HepG2 (cell line): Measurements from ENCODE around the gene UPB1. TPM values are rescaled to one million over a fixed set of nuclear protein-coding genes. Genes with fewer than 3 reads are reported as not detected.
A peak's percentile ranks its signal among the peaks of the same experiment; 100 is the strongest.

Experiments
- CBX5 ChIP-seq: sonication (generic); formaldehyde crosslinking; IDR thresholded peaks from 2 replicates; pipeline ENCODE4 v1.4.0; 2020; ENCODE audit warnings: missing genetic modification reagents, borderline replicate concordance
- HMG20A ChIP-seq: IDR thresholded peaks from 2 replicates; pipeline ENCODE4 v1.6.1; 2016; ENCODE audit warnings: borderline replicate concordance
- IRF2 ChIP-seq: IDR thresholded peaks from 2 replicates; pipeline ENCODE4 v1.6.1; 2018; ENCODE audit warnings: missing genetic modification reagents, missing compliant biosample characterization
- JDP2 ChIP-seq: sonication (generic); formaldehyde crosslinking; IDR thresholded peaks from 2 replicates; pipeline ENCODE4 v1.8.1; 2022; ENCODE audit warnings: missing genetic modification reagents, borderline replicate concordance
- MIXL1 ChIP-seq: IDR thresholded peaks from 2 replicates; pipeline ENCODE4 v1.6.1; 2016
- NFE2L2 ChIP-seq: fragments of 150-350 bp; IDR thresholded peaks from 2 replicates; pipeline ENCODE4 v1.6.1; 2014; ENCODE audit warnings: low read length
- NR2F6 ChIP-seq, 2 experiments: IDR thresholded peaks; 2 replicates each; pipeline ENCODE4 v1.6.1; 2016; ENCODE audit warnings: antibody characterized with exemption in 1 of 2, mild to moderate bottlenecking in 1 of 2
- PAWR ChIP-seq: sonication (generic); formaldehyde crosslinking; IDR thresholded peaks from 2 replicates; pipeline ENCODE4 v1.4.0; 2020; ENCODE audit warnings: missing genetic modification reagents, mild to moderate bottlenecking, borderline replicate concordance
- RBM22 ChIP-seq: fragments of 200-400 bp; formaldehyde crosslinking; optimal IDR thresholded peaks from 2 replicates; pipeline ENCODE3; 2017; ENCODE audit warnings: mild to moderate bottlenecking, low read length, moderate library complexity
- REXO4 ChIP-seq: sonication (generic); formaldehyde crosslinking; IDR thresholded peaks from 2 replicates; pipeline ENCODE4 v1.8.0; 2022; ENCODE audit warnings: missing genetic modification reagents, mild to moderate bottlenecking, borderline replicate concordance
- RFXANK ChIP-seq: IDR thresholded peaks from 2 replicates; pipeline ENCODE4 v1.6.1; 2016
- SATB2 ChIP-seq: sonication (generic); formaldehyde crosslinking; IDR thresholded peaks from 2 replicates; pipeline ENCODE4 v1.5.0; 2020; ENCODE audit warnings: missing genetic modification reagents
- SIN3A ChIP-seq: IDR thresholded peaks from 2 replicates; pipeline ENCODE4 v1.6.1; 2011; ENCODE audit warnings: low read depth, mild to moderate bottlenecking, control low read depth, low read length, borderline replicate concordance
- SMAD9 ChIP-seq: sonication (generic); formaldehyde crosslinking; IDR thresholded peaks from 2 replicates; pipeline ENCODE4 v1.5.1; 2020; ENCODE audit warnings: mild to moderate bottlenecking, missing genetic modification reagents
- SOX5 ChIP-seq: IDR thresholded peaks from 2 replicates; pipeline ENCODE4 v1.6.1; 2016; ENCODE audit warnings: borderline replicate concordance
- SSRP1 ChIP-seq: IDR thresholded peaks from 2 replicates; pipeline ENCODE4 v1.6.1; 2016; ENCODE audit warnings: control low read depth
- THYN1 ChIP-seq: sonication (generic); formaldehyde crosslinking; IDR thresholded peaks from 2 replicates; pipeline ENCODE4 v1.8.1; 2023; ENCODE audit warnings: low read depth, mild to moderate bottlenecking, moderate library complexity, missing genetic modification reagents, borderline replicate concordance
- TRIM22 ChIP-seq: fragments of 450-650 bp; IDR thresholded peaks from 2 replicates; pipeline ENCODE4 v1.6.1; 2017
- ZNF142 ChIP-seq: sonication (generic); formaldehyde crosslinking; IDR thresholded peaks from 2 replicates; pipeline ENCODE4 v1.4.0; 2020; ENCODE audit warnings: missing genetic modification reagents
- ZNF20 ChIP-seq: sonication (generic); formaldehyde crosslinking; IDR thresholded peaks from 2 replicates; pipeline ENCODE4 v1.4.0; 2020; ENCODE audit warnings: mild to moderate bottlenecking, moderate library complexity, missing genetic modification reagents
- ZNF331 ChIP-seq: sonication (generic); formaldehyde crosslinking; IDR thresholded peaks from 2 replicates; pipeline ENCODE4 v1.4.0; 2020; ENCODE audit warnings: missing genetic modification reagents
- ZNF564 ChIP-seq: sonication (generic); formaldehyde crosslinking; IDR thresholded peaks from 2 replicates; pipeline ENCODE4 v1.8.1; 2023; ENCODE audit warnings: mild to moderate bottlenecking, missing genetic modification reagents
- ZNF709 ChIP-seq: sonication (generic); formaldehyde crosslinking; IDR thresholded peaks from 2 replicates; pipeline ENCODE4 v1.5.0; 2020; ENCODE audit warnings: mild to moderate bottlenecking, missing genetic modification reagents
- ZNF713 ChIP-seq: sonication (generic); formaldehyde crosslinking; IDR thresholded peaks from 2 replicates; pipeline ENCODE4 v1.4.0; 2020; ENCODE audit warnings: mild to moderate bottlenecking, missing genetic modification reagents
- ZNF737 ChIP-seq: sonication (generic); formaldehyde crosslinking; IDR thresholded peaks from 2 replicates; pipeline ENCODE4 v1.5.0; 2020; ENCODE audit warnings: missing genetic modification reagents, mild to moderate bottlenecking, borderline replicate concordance
- polyA plus RNA-seq, 8 experiments: library from polyadenylated mRNA; depleted of rRNA in 3 of 8; stranded (reverse) in 7 of 8; unstranded in 1 of 8; fragments of >200 nt; fragmentation: Illumina TruSeq in 4 of 8; extraction: Trizol in 4 of 8; gene quantifications; 2 replicates each; pipeline versions ENCODE4 v1.2.1 to v1.2.3, GENCODE V29; 2011 to 2016; ENCODE audit warnings: low read depth in 4 of 8, missing spikeins in 1 of 8, mixed read lengths in 1 of 8; ENCODE audit not compliant: insufficient read depth in 1 of 8
- total RNA-seq, 5 experiments: library from RNA; depleted of rRNA; stranded (reverse); fragments of >200 nt; fragmentation: Illumina TruSeq; extraction: Trizol; gene quantifications; 2 replicates each; pipeline ENCODE4 v1.2.3, GENCODE V29; 2016; ENCODE audit warnings: low read depth in 1 of 5

UPB1 gene
- total and polyA plus RNA-seq, 2 of the 13 experiments (the other 11 are each of a cell fraction or from before 2014, with no cell fraction given), result 0.38 to 1.2 TPM

GRCh38 chr22:24550028-24550901 lies 55.1 kb downstream of the UPB1 start (continued):
- TF ChIP-seq TRIM22 (no peak), SIN3A (peak; percentile 78; the same call in 1 of the 2 replicates), ZNF737 (CRISPR knock-in tag) (no peak), ZNF564 (CRISPR knock-in tag) (no peak), REXO4 (0 out of 2 replicates have a peak, but pooled peaks have one; percentile 18), RFXANK (no peak), RBM22 (peak; percentile 28), PAWR (CRISPR knock-in tag) (0 out of 2 replicates have a peak, but pooled peaks have one; percentile 52), CBX5 (no peak; the same call in 1 of the 2 replicates), MIXL1 (CRISPR knock-in tag) (peak; percentile 72; the same call in 1 of the 2 replicates), JDP2 (CRISPR knock-in tag) (no peak), SSRP1 (no peak; the same call in 1 of the 2 replicates), SATB2 (no peak), ZNF713 (no peak), IRF2 (CRISPR knock-in tag) (peak; percentile 80; the same call in 1 of the 2 replicates), NR2F6 (IDR thresholded peaks at IDR 0.05) (peak; percentile 62; the same call in 1 of the 2 replicates), NR2F6 (CRISPR knock-in tag; IDR thresholded peaks at IDR 0.05) (peak; percentile 72), ZNF20 (0 out of 2 replicates have a peak, but pooled peaks have one; percentile 87), ZNF142 (CRISPR knock-in tag) (no peak), NFE2L2 (no peak), SOX5 (CRISPR knock-in tag) (peak; percentile 96), ZNF331 (CRISPR knock-in tag) (peak; percentile 81; the same call in 1 of the 2 replicates), ZNF709 (CRISPR knock-in tag) (peak; percentile 47; the same call in 1 of the 2 replicates), THYN1 (CRISPR knock-in tag) (no peak), HMG20A (CRISPR knock-in tag) (peak; percentile 64; the same call in 1 of the 2 replicates), SMAD9 (no peak)
